GM10248 (cell line): ENCODE results near the gene TPST1.
"Not testable (repeated sequence)": the region's sequence is repeated elsewhere in the genome, so short reads cannot be mapped to it uniquely, and the experiment has no call there.

ENCODE experiments used
- CTCF ChIA-PET: fragments of 300-600 bp; sonication (Branson Sonifier 250); formaldehyde crosslinking; extraction: SDS; loops from one replicate; lab custom pipeline; 2021; ENCODE audit warnings: antibody characterized with exemption; lab: Yijun Ruan, JAX
- POLR2A ChIA-PET: fragments of 350-650 bp; sonication (Branson Sonifier 250); formaldehyde crosslinking; extraction: SDS; loops from one replicate; lab custom pipeline; 2020; ENCODE audit warnings: antibody characterized with exemption; lab: Yijun Ruan, JAX
- DNase-seq: peaks from one replicate; pipeline ENCODE4 v3.0.0; 2012; ENCODE audit errors: extremely low spot score
- CTCF ChIP-seq: IDR thresholded peaks from 2 replicates; pipeline ENCODE4 v1.5.1; 2012; ENCODE audit warnings: mild to moderate bottlenecking, low read depth; ENCODE audit errors: extremely low read depth, missing control alignments, control extremely low read depth

TPST1 gene

GRCh38 chr7:66399566-66399965 is 194.4 kb downstream of the TPST1 start:
- POLR2A ChIA-PET = no interaction called here
- no peak for TF ChIP-seq CTCF
- CTCF ChIA-PET = no interaction called here

GRCh38 chr7:66400400-66400799 is 195.3 kb downstream of the TPST1 start:
- ChIA-PET POLR2A (no interaction called here), CTCF (interaction anchor here (1.2 to 1.6 kb wide), 2 partner anchors 11 to 12 kb away, joined by 4 read pairs; no protein-coding TSS in a partner anchor)
- TF ChIP-seq CTCF = no peak
- no peak for DNase-seq

More at GRCh38 chr7:66399566-66399965, 194.4 kb downstream of the TPST1 start:
- no peak for DNase-seq

- DNase-seq, POLR2A ChIA-PET: not testable (repeated sequence)
- CTCF ChIA-PET = interaction anchor here (1.2 to 1.6 kb wide), 2 partner anchors 10 to 13 kb away, joined by 4 read pairs; no protein-coding TSS in a partner anchor
These were observed 196.0 kb downstream of the TPST1 start for GRCh38 chr7:66401126-66401525.

GRCh38 chr7:66401932-66402331 is 196.8 kb downstream of the TPST1 start:
- DNase-seq = not testable (repeated sequence)
- CTCF ChIA-PET = interaction anchor here (1.3 to 1.7 kb wide), 2 partner anchors 12 to 15 kb away, joined by 3 to 5 read pairs; no protein-coding TSS in a partner anchor

GRCh38 chr7:66403564-66403963 is 198.4 kb downstream of the TPST1 start:
- DNase-seq = no peak
- CTCF ChIA-PET = no interaction called here
- POLR2A ChIA-PET = no interaction called here
- TF ChIP-seq CTCF = no peak

More at GRCh38 chr7:66401932-66402331, 196.8 kb downstream of the TPST1 start:
- POLR2A ChIA-PET = not testable (repeated sequence)

- ChIA-PET POLR2A (no interaction called here), CTCF (no interaction called here)
- TF ChIP-seq CTCF = no peak
- no peak for DNase-seq
These were observed 204.4 kb downstream of the TPST1 start for GRCh38 chr7:66409493-66409892.
